ENCODE results near the gene GLIS1. TPM values are rescaled to one million over a fixed set of nuclear protein-coding genes. Genes with fewer than 3 reads are reported as not detected.

Gene GLIS1
- total RNA-seq, 1 experiment from 2014 or later = 0.28 TPM

- Histone ChIP-seq H4K20me1 (ENCODE audit: control insufficient read depth, insufficient read depth, insufficient read length) (no peaks in the 10 kb centered on the region), H3K56ac (ENCODE audit: insufficient read length, low read depth, low read length) (no peak overlapping the region), H3K79me1 (ENCODE audit: insufficient read depth, low read depth, low read length, poor library complexity, severe bottlenecking) (no peaks in the 10 kb centered on the region), H2BK120ac (ENCODE audit: low read depth, low read length, poor library complexity, severe bottlenecking) (no peak overlapping the region), H2BK12ac (ENCODE audit: insufficient read length, low read depth, low read length) (no peak overlapping the region), H2BK5ac (ENCODE audit: insufficient read length, low read length) (no peak overlapping the region), H3K14ac (ENCODE audit: insufficient read depth, low read length) (no peak overlapping the region), H3K4me1 (ENCODE audit: insufficient read depth, low read length) (no peaks in the 10 kb centered on the region; the same call in 1 of the 2 replicates), H3K23ac (ENCODE audit: insufficient read length, low read depth, low read length) (no peak overlapping the region), H3T11ph (ENCODE audit: low read length) (no peak overlapping the region), H3K27ac (ENCODE audit: insufficient read length, low read depth, low read length) (no peak overlapping the region), H2AFZ (ENCODE audit: low read length) (no peak overlapping the region), H3K79me2 (ENCODE audit: insufficient read depth, low read length) (no peaks in the 10 kb centered on the region), H3K9ac (ENCODE audit: extremely low read depth, insufficient read length, low read length) (no peak overlapping the region), H3K27me3 (ENCODE audit: insufficient read depth, low read length) (no peaks in the 10 kb centered on the region), H3K4me2 (ENCODE audit: insufficient read depth, insufficient read length, low read length) (no peak overlapping the region), H2BK20ac (ENCODE audit: low read depth, low read length, poor library complexity, severe bottlenecking) (no peak overlapping the region), H4K5ac (ENCODE audit: insufficient read length, low read depth, low read length) (no peak overlapping the region), H3K18ac (ENCODE audit: insufficient read length, low read depth, low read length) (no peak overlapping the region), H4K91ac (ENCODE audit: insufficient read length, low read depth, low read length) (no peak overlapping the region), H2AK5ac (ENCODE audit: insufficient read length, low read length) (no peak overlapping the region), H3K4ac (ENCODE audit: low read depth, low read length) (no peak overlapping the region), H4K8ac (replicated peaks; ENCODE audit: insufficient read length, low read depth, low read length) (no peak overlapping the region), H3K9me3 (ENCODE audit: control insufficient read depth, low read depth, low read length) (no peaks in the 10 kb centered on the region), H2BK15ac (ENCODE audit: low read depth, low read length) (no peak overlapping the region), H3K23me2 (ENCODE audit: insufficient read length, low read depth, low read length, poor library complexity, severe bottlenecking) (no peaks in the 10 kb centered on the region)
- H3K9me3 Mint-ChIP-seq = no peaks in the 10 kb centered on the region
- H3K4me3 Mint-ChIP-seq = no peak overlapping the region
- peaks cover 22% of the 10 kb centered on the region for H3K27me3 Mint-ChIP-seq (ENCODE audit: low read depth)
- no peak for DNase-seq
- no CpG with 5 or more reads among the region's 14 CpGs for WGBS (ENCODE audit: extremely low coverage, insufficient read length, low lambda C conversion rate)
- TF ChIP-seq CTCF (conservative IDR thresholded peaks at IDR 0.05) = no peak; the same call in 2 of the 3 replicates
- H3K27ac Mint-ChIP-seq = no peak overlapping the region; a peak in 1 of 7 replicates
- H3K4me1 Mint-ChIP-seq = peaks cover 20 to 22% of the 10 kb centered on the region in 2 experiments
- no peaks in the 10 kb centered on the region for H3K36me3 Mint-ChIP-seq (ENCODE audit: insufficient read depth in 1 of 3, low read depth in 3 of 3)
Measured at GRCh38 chr1:53592985-53593757, 145.8 kb downstream of the GLIS1 start.
